K562 (cell line): Measurements from ENCODE around the gene MTG1. TPM values are rescaled to one million over a fixed set of nuclear protein-coding genes. Genes with fewer than 3 reads are reported as not detected.

Source experiments
- ATAC-seq: fragments of 200-7000 bp; cut with Tn5 transposase; 3 replicates; pipeline ENCODE4 v1.9.1; 2020; ENCODE audit warnings: moderate library complexity
- BruUV-seq: library from RNA; stranded (reverse); fragments of 400-500 nt; replicated peaks from 2 replicates; lab custom pipeline; 2021; lab: Mats Ljungman, UMichigan
- CTCF ChIA-PET: fragments of 300-600 bp; formaldehyde crosslinking; extraction: SDS; loops from one replicate; lab custom pipeline; 2021; ENCODE audit warnings: low intra/inter-chr PET ratio; lab: Yijun Ruan, JAX
- POLR2A ChIA-PET: fragments of 300-600, 350-650 bp; sonication (Branson Sonifier 250); formaldehyde crosslinking; extraction: SDS; loops from one replicate; lab custom pipeline; 2021; ENCODE audit warnings: antibody characterized with exemption, inconsistent platforms; lab: Yijun Ruan, JAX
- DNase-seq, 4 experiments: peaks; one replicate each; pipeline versions ENCODE4 v3.0.0 to v3.0.0-alpha.2; 2011 to 2018; ENCODE audit warnings: low spot score in 3 of 4, mixed read lengths in 3 of 4; ENCODE audit errors: extremely low read depth in 1 of 4
- FAIRE-seq: peaks from 2 replicates; lab custom pipeline; 2011; peaks lifted over from hg19 to GRCh38; lab: Jason Lieb, UNC
- H2AFZ ChIP-seq: 2 replicates; pipeline ENCODE4 v1.6.0; 2011; ENCODE audit warnings: low read depth, low read length, control low read depth, inconsistent platforms
- H3K27ac ChIP-seq: fragments of 200-600 bp; 3 replicates; pipeline ENCODE4 v1.8.0; 2011; ENCODE audit warnings: low read depth, mild to moderate bottlenecking, control low read depth, inconsistent platforms, low read length, moderate library complexity, mixed read lengths; ENCODE audit errors: extremely low read depth
- H3K27me3 ChIP-seq, 2 experiments: fragments of 300-600 bp in 1 of 2; 2 replicates in 1 of 2; 3 replicates in 1 of 2; pipeline versions ENCODE4 v1.6.0 to v1.8.0; 2011; ENCODE audit warnings: inconsistent platforms in 2 of 2, low read length in 2 of 2, mild to moderate bottlenecking in 1 of 2, mixed read lengths in 1 of 2, moderate library complexity in 1 of 2; ENCODE audit not compliant: control insufficient read depth in 2 of 2, insufficient read depth in 2 of 2
- H3K36me3 ChIP-seq: fragments of 300-600 bp; 3 replicates; pipeline ENCODE4 v1.8.0; 2011; ENCODE audit warnings: mild to moderate bottlenecking, low read length, inconsistent platforms; ENCODE audit not compliant: control insufficient read depth, insufficient read depth
- H3K4me1 ChIP-seq, 2 experiments: fragments of 200-600 bp in 1 of 2; replicated peaks in 1 of 2; 2 replicates in 1 of 2; 3 replicates in 1 of 2; pipeline versions ENCODE4 v1.5.1 to v1.8.0; 2011; ENCODE audit warnings: inconsistent platforms in 2 of 2, low read length in 2 of 2, mild to moderate bottlenecking in 1 of 2, mixed read lengths in 1 of 2, moderate library complexity in 1 of 2; ENCODE audit not compliant: control insufficient read depth in 2 of 2, insufficient read depth in 2 of 2
- H3K4me2 ChIP-seq: 2 replicates; pipeline ENCODE4 v1.6.1; 2011; ENCODE audit warnings: low read length, control low read depth, inconsistent platforms, mixed read lengths; ENCODE audit not compliant: insufficient read depth
- H3K4me3 ChIP-seq: fragments of 200-600 bp; sonication (generic), shearing (Covaris generic); 2 replicates; pipeline ENCODE4 v1.5.1; 2016; ENCODE audit warnings: control low read depth, inconsistent platforms
- H3K79me2 ChIP-seq: fragments of 200-600 bp; 3 replicates; pipeline ENCODE4 v1.8.0; 2011; ENCODE audit warnings: low read length, inconsistent platforms; ENCODE audit not compliant: control insufficient read depth, insufficient read depth
- H3K9ac ChIP-seq, 2 experiments: 2 replicates each; pipeline versions ENCODE4 v1.6.0 to v1.6.1; 2011; ENCODE audit warnings: low read depth in 2 of 2, low read length in 2 of 2, control low read depth in 1 of 2, inconsistent platforms in 1 of 2, mild to moderate bottlenecking in 1 of 2, mixed read lengths in 1 of 2; ENCODE audit not compliant: insufficient read depth in 1 of 2
- H3K9me1 ChIP-seq: one replicate; pipeline ENCODE4 v1.6.0; 2011; ENCODE audit warnings: inconsistent platforms, mild to moderate bottlenecking, low read length, moderate library complexity; ENCODE audit not compliant: control insufficient read depth, insufficient read depth
- H3K9me3 ChIP-seq: replicated peaks from 2 replicates; pipeline ENCODE4 v1.5.1; 2011; ENCODE audit warnings: low read depth, low read length, inconsistent platforms; ENCODE audit not compliant: control insufficient read depth, insufficient read depth
- H4K20me1 ChIP-seq: replicated peaks from 2 replicates; pipeline ENCODE4 v1.6.1; 2011; ENCODE audit warnings: low read length, inconsistent platforms, mixed read lengths; ENCODE audit not compliant: control insufficient read depth, insufficient read depth
- BCOR ChIP-seq: fragments of 450-650 bp; IDR thresholded peaks from 2 replicates; pipeline ENCODE4 v1.6.1; 2016
- CTCFL ChIP-seq: IDR thresholded peaks from 2 replicates; pipeline ENCODE4 v1.6.1; 2011; ENCODE audit warnings: borderline replicate concordance, low read depth, mild to moderate bottlenecking, moderate library complexity, low read length; ENCODE audit not compliant: insufficient read depth, poor library complexity, severe bottlenecking
- ETV5 ChIP-seq: sonication (generic); formaldehyde crosslinking; IDR thresholded peaks from 2 replicates; pipeline ENCODE4 v1.4.0; 2020; ENCODE audit warnings: low read depth, mild to moderate bottlenecking, missing genetic modification reagents
- EZH2 ChIP-seq: IDR thresholded peaks from 2 replicates; pipeline ENCODE4 v1.6.1; 2012; ENCODE audit warnings: low read depth, mild to moderate bottlenecking, inconsistent platforms, low read length, borderline replicate concordance
- HDAC1 ChIP-seq, 2 experiments: fragments of 450-650 bp; IDR thresholded peaks; 2 replicates each; pipeline ENCODE4 v1.6.1; 2016 to 2017; ENCODE audit warnings: inconsistent platforms in 1 of 2, mild to moderate bottlenecking in 1 of 2, moderate library complexity in 1 of 2
- PML ChIP-seq: IDR thresholded peaks from 2 replicates; pipeline ENCODE4 v1.6.1; 2012; ENCODE audit warnings: low read length, inconsistent platforms
- RBM25 ChIP-seq: fragments of 200-400 bp; formaldehyde crosslinking; IDR thresholded peaks from 2 replicates; pipeline ENCODE4 v1.6.1; 2018; ENCODE audit warnings: low read length, low read depth, moderate library complexity; ENCODE audit not compliant: severe bottlenecking
- SMARCB1 ChIP-seq: IDR thresholded peaks from 2 replicates; pipeline ENCODE4 v1.6.1; 2011; ENCODE audit warnings: improper control_type of control experiment, low read depth; ENCODE audit not compliant: insufficient read length
- ZBTB12 ChIP-seq: fragments of 250-450 bp; sonication (Bioruptor Pico); IDR thresholded peaks from 2 replicates; pipeline ENCODE4 v1.4.0; 2020
- ZNF146 ChIP-seq: IDR thresholded peaks from one replicate; pipeline ENCODE4 v1.6.1; 2018; ENCODE audit warnings: missing compliant biosample characterization; ENCODE audit not compliant: unreplicated experiment
- ZNF280A ChIP-seq: fragments of 450-650 bp; IDR thresholded peaks from 2 replicates; pipeline ENCODE4 v1.6.1; 2018; ENCODE audit warnings: mild to moderate bottlenecking, low read depth; ENCODE audit not compliant: partially characterized antibody
- in situ Hi-C: fragments of 300-500 bp; cut with MboI; formaldehyde crosslinking; loops from 4 replicates; pipeline ENCODE4 v1.15.0; 2018; ENCODE audit warnings: inconsistent platforms, mixed read lengths
- intact Hi-C: fragments of 100-400 bp; cut with micrococcal nuclease; formaldehyde crosslinking; loops from 2 replicates; pipeline ENCODE4 v1.14.2; 2022
- polyA plus RNA-seq, 8 experiments: library from polyadenylated mRNA; depleted of rRNA in 4 of 8; stranded (reverse) in 5 of 8; unstranded in 3 of 8; fragments of >200 nt; fragmentation: Nextera tagmentation in 2 of 8; fragmentation: Illumina TruSeq in 1 of 8; extraction: Ambion mirVana in 2 of 8; extraction: Trizol in 1 of 8; gene quantifications; 2 replicates each; pipeline versions ENCODE4 v1.2.1 to v1.2.3, GENCODE V29; 2011 to 2014; ENCODE audit warnings: inconsistent platforms in 1 of 8, missing spikeins in 1 of 8
- total RNA-seq, 7 experiments: library from RNA; depleted of rRNA in 6 of 7; stranded (reverse); fragments of >200 nt in 6 of 7; fragmentation: Illumina TruSeq in 2 of 7; extraction: Trizol in 2 of 7; gene quantifications; 2 replicates each; pipeline versions ENCODE4 v1.2.1 to v1.2.3, GENCODE V29; 2011 to 2021; ENCODE audit warnings: low replicate concordance in 1 of 7
- TF ChIP-seq, protein P1 (sequence below): fragments of 200-800 bp; sonication (Bioruptor generic); IDR thresholded peaks from 2 replicates; pipeline ENCODE4 v1.6.1; 2016; ENCODE audit warnings: missing genetic modification characterization, missing compliant biosample characterization
- TF ChIP-seq, protein P2 (sequence below): fragments of 250-450 bp; sonication (Bioruptor Pico); IDR thresholded peaks from 2 replicates; pipeline ENCODE4 v1.5.0; 2021

MTG1 gene
- total and polyA plus RNA-seq, 9 of the 15 experiments (the other 6 are each of a cell fraction or from before 2014, with no cell fraction given) = 2.8 to 28.2 (median 15.4) TPM

DNA sequence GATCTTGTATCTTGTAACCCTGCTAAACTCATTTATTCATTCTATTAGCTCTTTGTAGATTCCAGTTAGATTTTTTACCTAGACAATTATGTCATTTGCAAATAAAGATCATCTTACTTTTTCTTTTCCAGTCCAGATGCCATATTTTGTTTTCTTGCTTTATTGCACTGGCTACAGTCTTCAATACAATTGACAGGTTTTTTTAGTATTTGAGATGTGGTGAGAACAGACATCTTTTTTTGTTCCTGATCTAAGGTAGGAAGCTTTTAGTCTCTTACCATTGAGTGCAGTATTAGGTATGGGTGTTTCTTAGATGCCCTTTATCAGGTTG lies 18.4 kb downstream of the MTG1 start:
- no peak for FAIRE-seq
- no peaks in the 10 kb centered on the region for H3K27me3 ChIP-seq
- CTCF ChIA-PET = no interaction called here
- H3K4me2 ChIP-seq = no peak overlapping the region
- H3K27ac ChIP-seq = no peak overlapping the region
- POLR2A ChIA-PET = no interaction called here
- no peaks in the 10 kb centered on the region for H3K4me1 ChIP-seq
- no peak overlapping the region for H3K4me3 ChIP-seq
- no peaks in the 10 kb centered on the region for H4K20me1 ChIP-seq
- peaks cover 14% of the 10 kb centered on the region for H3K79me2 ChIP-seq
- no peak for ATAC-seq
- H3K36me3 ChIP-seq = peaks cover 40% of the 10 kb centered on the region; the same call in 1 of the 3 replicates
- H3K9ac ChIP-seq = no peak overlapping the region
- BruUV-seq = no TSS peak
- H2AFZ ChIP-seq = no peak overlapping the region
- DNase-seq = no peak
- in situ Hi-C loops (no loop called here), intact Hi-C loops (no loop called here)
- H3K9me1 ChIP-seq = no peaks in the 10 kb centered on the region
- peaks cover 7% of the 10 kb centered on the region; the same call in 1 of the 2 replicates for H3K9me3 ChIP-seq
- no peak for TF ChIP-seq EZH2
- no peak for TF ChIP-seq BCOR
- TF ChIP-seq, protein P1, sequence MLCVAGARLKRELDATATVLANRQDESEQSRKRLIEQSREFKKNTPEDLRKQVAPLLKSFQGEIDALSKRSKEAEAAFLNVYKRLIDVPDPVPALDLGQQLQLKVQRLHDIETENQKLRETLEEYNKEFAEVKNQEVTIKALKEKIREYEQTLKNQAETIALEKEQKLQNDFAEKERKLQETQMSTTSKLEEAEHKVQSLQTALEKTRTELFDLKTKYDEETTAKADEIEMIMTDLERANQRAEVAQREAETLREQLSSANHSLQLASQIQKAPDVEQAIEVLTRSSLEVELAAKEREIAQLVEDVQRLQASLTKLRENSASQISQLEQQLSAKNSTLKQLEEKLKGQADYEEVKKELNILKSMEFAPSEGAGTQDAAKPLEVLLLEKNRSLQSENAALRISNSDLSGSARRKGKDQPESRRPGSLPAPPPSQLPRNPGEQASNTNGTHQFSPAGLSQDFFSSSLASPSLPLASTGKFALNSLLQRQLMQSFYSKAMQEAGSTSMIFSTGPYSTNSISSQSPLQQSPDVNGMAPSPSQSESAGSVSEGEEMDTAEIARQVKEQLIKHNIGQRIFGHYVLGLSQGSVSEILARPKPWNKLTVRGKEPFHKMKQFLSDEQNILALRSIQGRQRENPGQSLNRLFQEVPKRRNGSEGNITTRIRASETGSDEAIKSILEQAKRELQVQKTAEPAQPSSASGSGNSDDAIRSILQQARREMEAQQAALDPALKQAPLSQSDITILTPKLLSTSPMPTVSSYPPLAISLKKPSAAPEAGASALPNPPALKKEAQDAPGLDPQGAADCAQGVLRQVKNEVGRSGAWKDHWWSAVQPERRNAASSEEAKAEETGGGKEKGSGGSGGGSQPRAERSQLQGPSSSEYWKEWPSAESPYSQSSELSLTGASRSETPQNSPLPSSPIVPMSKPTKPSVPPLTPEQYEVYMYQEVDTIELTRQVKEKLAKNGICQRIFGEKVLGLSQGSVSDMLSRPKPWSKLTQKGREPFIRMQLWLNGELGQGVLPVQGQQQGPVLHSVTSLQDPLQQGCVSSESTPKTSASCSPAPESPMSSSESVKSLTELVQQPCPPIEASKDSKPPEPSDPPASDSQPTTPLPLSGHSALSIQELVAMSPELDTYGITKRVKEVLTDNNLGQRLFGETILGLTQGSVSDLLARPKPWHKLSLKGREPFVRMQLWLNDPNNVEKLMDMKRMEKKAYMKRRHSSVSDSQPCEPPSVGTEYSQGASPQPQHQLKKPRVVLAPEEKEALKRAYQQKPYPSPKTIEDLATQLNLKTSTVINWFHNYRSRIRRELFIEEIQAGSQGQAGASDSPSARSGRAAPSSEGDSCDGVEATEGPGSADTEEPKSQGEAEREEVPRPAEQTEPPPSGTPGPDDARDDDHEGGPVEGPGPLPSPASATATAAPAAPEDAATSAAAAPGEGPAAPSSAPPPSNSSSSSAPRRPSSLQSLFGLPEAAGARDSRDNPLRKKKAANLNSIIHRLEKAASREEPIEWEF (CRISPR knock-in tag) = no peak
- no peak for TF ChIP-seq ETV5 (CRISPR knock-in tag)
- TF ChIP-seq ZNF146 = no peak
- no peak for TF ChIP-seq PML
- TF ChIP-seq HDAC1 (IDR thresholded peaks at IDR 0.05) = no peak
- no peak for TF ChIP-seq SMARCB1
- TF ChIP-seq RBM25 = peak; percentile 61
- no peak for TF ChIP-seq CTCFL
- TF ChIP-seq, protein P2, sequence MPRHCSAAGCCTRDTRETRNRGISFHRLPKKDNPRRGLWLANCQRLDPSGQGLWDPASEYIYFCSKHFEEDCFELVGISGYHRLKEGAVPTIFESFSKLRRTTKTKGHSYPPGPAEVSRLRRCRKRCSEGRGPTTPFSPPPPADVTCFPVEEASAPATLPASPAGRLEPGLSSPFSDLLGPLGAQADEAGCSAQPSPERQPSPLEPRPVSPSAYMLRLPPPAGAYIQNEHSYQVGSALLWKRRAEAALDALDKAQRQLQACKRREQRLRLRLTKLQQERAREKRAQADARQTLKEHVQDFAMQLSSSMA (CRISPR knock-in tag) = no peak
- peak; percentile 58 for TF ChIP-seq ZNF280A
- TF ChIP-seq ZBTB12 (CRISPR knock-in tag) = no peak
